GM20000 (cell line): ENCODE measurements around the gene INO80C.
"Not testable (repeated sequence)": the region's sequence is repeated elsewhere in the genome, so short reads cannot be mapped to it uniquely, and the experiment has no call there.

Source experiments
- DNase-seq: peaks from one replicate; pipeline ENCODE4 v3.0.0; 2012; ENCODE audit warnings: low spot score
- CTCF ChIP-seq: IDR thresholded peaks from 2 replicates; pipeline ENCODE4 v1.5.1; 2012; ENCODE audit warnings: mild to moderate bottlenecking, control low read depth; ENCODE audit errors: extremely low read depth, missing control alignments

INO80C gene

GRCh38 chr18:35495536-35496314 lies 2.0 kb downstream of the INO80C start:
- no peak for TF ChIP-seq CTCF
- no peak for DNase-seq

GRCh38 chr18:35494251-35495220 lies 3.2 kb downstream of the INO80C start:
- TF ChIP-seq CTCF: no peak
- no peak for DNase-seq

GRCh38 chr18:35491700-35492077 lies 6.1 kb downstream of the INO80C start:
- no peak for TF ChIP-seq CTCF
- no peak for DNase-seq

- DNase-seq: no peak
- TF ChIP-seq CTCF: no peak
These were observed 6.7 kb downstream of the INO80C start for GRCh38 chr18:35490894-35491699.

GRCh38 chr18:35489913-35490490 lies 7.8 kb downstream of the INO80C start:
- no peak for TF ChIP-seq CTCF
- DNase-seq: no peak

GRCh38 chr18:35489281-35489680 lies 8.5 kb downstream of the INO80C start:
- not testable (repeated sequence) for DNase-seq

GRCh38 chr18:35488396-35488795 lies 9.4 kb downstream of the INO80C start:
- not testable (repeated sequence) for DNase-seq

GRCh38 chr18:35487525-35487924 lies 10.2 kb downstream of the INO80C start:
- not testable (repeated sequence) for DNase-seq
